Left ventricle myocardium superior (tissue), 1 donor: ENCODE results near the gene DSTN. TPM values are rescaled to one million over a fixed set of nuclear protein-coding genes. Genes with fewer than 3 reads are reported as not detected.

ENCODE experiments used
- ATAC-seq: fragments of 200-7000 bp; cut with Tn5 transposase; one replicate; pipeline ENCODE4 v1.9.1; 2020; ENCODE audit warnings: mild to moderate bottlenecking, moderate library complexity
- DNase-seq: peaks from one replicate; pipeline ENCODE4 v3.0.0-alpha.2; 2020
- intact Hi-C: fragments of 100-400 bp; cut with micrococcal nuclease; formaldehyde crosslinking; loops from one replicate; pipeline ENCODE4 v1.11.0; 2022
- total RNA-seq: library from RNA; stranded (reverse); fragmentation: NEBNext Ultra II Directional; extraction: Animal tissue kit (Norgen Biotek cat#: 25700); gene quantifications from one replicate; pipeline ENCODE4 v1.2.1, GENCODE V29; 2021
- donor health status: DM: no; HTN: yes; CAD: no; lungs with severe emphysema.

The DSTN gene
- total RNA-seq, 1 donor from 2014 or later, result 836 TPM

GRCh38 chr20:17643531-17644188 is 73.8 kb downstream of the DSTN start:
- intact Hi-C loops, result no loop called here
- peak; percentile 34 for DNase-seq
- ATAC-seq, result peak; percentile 39

DNA sequence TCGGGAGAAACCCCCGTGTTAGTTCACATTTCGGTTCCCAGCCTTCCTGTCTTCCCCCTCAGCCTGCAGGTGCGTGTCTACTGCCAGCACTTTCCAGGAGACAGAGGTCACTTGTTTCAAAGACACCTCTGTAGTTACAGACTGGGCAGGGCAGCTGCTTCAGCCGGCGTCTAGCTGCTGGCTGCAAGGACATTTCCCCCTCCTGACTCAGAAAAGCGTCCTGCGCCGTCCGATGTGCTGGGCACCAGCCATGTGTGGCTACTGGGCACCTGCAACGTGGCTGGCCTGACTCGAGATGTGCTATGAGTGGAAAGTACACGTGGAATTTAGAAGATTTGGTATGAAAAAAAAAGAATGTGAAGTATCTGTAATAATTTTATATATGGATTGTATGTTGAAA is 74.6 kb downstream of the DSTN start:
- peak; percentile 63 for DNase-seq
- peak; percentile 53 for ATAC-seq

DNA sequence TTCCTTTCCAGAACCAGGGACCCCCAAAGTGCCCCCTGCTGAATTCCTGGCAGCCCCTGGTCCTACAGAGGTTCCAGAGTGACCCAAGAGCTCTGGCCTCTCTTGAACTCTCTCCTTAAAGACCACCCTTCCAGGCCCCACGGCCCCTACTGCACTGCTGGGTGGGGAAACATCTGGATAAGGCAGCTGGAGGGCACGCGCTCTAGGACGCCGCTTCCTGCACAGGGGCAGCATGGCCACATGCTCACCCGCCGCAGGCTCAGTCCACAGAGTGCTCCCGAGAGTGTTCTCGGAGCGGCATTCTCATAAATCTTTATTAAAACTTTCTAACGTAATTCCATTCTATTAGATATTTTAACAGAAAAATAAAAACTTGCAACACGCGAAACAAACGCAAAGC is 75.1 kb downstream of the DSTN start:
- intact Hi-C loops, result no loop called here
- ATAC-seq, result no peak
- peak; percentile 29 for DNase-seq

More for the DNA sequence above, 74.6 kb downstream of the DSTN start:
- intact Hi-C loops, result no loop called here

GRCh38 chr20:17645546-17646208 is 75.8 kb downstream of the DSTN start:
- no peak for ATAC-seq
- intact Hi-C loops, result no loop called here
- peak; percentile 23 for DNase-seq

DNA sequence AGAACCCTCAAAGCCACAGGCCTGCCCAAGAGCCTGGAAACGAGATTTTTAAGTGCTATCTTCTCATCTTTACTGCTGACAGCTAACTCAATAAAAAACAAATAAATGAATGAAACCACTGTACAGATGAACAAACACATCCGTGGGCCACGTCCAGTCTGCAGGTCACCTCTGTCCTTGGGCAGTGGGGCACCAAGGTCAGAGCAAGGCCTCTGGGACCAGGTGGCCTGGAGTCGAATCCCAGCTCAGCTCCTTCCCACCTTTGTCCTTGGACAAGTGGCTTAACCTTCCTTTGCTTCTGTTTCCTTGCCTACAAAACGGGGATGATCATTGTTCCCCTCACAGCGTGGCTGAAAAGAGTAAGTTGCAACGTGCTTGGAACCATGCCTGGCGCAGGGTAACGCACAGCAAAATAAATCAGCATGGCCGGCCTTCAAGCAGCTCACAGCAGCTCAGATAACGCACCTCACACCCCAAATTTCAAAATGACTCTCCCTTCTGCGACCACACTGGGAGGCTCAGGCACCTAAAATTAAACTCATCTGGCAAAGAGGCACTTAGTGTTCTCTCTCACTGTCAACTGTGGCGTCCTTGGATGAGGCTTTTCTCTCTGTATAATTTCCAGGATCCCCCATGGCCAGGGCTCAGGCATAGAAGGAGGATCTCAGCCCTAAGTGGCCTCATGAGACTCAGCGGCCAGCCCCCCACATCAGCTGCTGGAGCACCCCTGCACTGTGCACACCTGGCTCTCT is 76.5 kb downstream of the DSTN start:
- ATAC-seq (peak; percentile 29), DNase-seq (peak; percentile 21)
- intact Hi-C loops, result no loop called here

GRCh38 chr20:17646961-17647301 is 77.1 kb downstream of the DSTN start:
- intact Hi-C loops, result no loop called here
- no peak for ATAC-seq
- DNase-seq, result no peak

- ATAC-seq (no peak), DNase-seq (no peak)
- intact Hi-C loops, result no loop called here
Measured at GRCh38 chr20:17647391-17648314, 77.8 kb downstream of the DSTN start.

GRCh38 chr20:17648315-17648646 is 78.4 kb downstream of the DSTN start:
- intact Hi-C loops, result no loop called here

DNA sequence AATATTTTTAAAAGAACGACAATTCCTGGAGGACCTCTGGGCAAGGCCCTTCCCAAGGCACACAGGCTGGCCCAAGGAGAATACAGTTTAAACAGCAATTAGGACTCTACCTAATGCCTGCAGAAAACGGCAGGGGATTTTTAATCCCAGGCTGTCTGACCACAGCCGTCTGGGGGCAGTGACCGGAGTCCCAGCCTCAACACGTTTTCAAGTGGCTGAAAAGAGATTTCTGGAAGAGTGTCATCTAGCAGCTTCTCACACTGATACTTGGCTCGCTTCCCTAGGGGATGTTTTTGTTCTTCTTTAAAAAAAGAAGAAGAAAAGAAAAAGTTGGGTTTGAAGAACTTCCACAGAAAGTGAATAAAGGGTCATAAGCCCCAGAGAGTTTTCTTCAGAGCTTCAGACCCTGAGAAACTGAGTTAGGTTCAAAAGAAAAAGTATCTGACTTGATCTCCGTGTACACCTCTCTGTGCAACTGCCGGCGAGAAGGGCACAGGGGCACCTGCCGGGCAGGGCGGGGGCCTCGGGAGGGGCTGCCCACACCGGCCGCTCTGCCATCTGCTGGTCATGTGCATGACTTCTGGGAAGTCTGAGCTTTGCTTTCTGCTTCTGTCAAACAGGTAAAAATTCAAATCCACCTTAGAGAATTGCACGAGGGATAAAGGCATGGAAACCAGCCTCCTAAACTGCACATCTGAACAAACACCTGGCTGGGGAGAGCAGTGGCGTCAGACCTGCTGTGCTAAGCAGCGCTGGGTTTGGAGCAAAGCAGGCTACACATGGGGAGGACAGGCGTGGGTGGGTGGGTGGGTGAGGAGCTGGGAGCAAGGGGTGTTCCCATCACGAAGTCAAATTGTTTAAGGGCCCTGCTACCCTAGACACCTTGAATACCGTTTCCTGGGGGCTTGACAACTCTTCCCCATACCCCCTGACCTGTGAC is 79.2 kb downstream of the DSTN start:
- ATAC-seq, result peak; percentile 58
- peak; percentile 60 for DNase-seq
- intact Hi-C loops, result no loop called here

More at GRCh38 chr20:17648315-17648646, 78.4 kb downstream of the DSTN start:
- peak; percentile 38 for ATAC-seq
- peak; percentile 59 for DNase-seq

- intact Hi-C loops, result no loop called here
- ATAC-seq, result no peak
Measured at GRCh38 chr20:17650301-17651128, 80.6 kb downstream of the DSTN start.

GRCh38 chr20:17651129-17651759 is 81.4 kb downstream of the DSTN start:
- DNase-seq, result peak; percentile 10
- intact Hi-C loops, result no loop called here
- ATAC-seq, result no peak

More at GRCh38 chr20:17650301-17651128, 80.6 kb downstream of the DSTN start:
- DNase-seq, result peak; percentile 29

DNA sequence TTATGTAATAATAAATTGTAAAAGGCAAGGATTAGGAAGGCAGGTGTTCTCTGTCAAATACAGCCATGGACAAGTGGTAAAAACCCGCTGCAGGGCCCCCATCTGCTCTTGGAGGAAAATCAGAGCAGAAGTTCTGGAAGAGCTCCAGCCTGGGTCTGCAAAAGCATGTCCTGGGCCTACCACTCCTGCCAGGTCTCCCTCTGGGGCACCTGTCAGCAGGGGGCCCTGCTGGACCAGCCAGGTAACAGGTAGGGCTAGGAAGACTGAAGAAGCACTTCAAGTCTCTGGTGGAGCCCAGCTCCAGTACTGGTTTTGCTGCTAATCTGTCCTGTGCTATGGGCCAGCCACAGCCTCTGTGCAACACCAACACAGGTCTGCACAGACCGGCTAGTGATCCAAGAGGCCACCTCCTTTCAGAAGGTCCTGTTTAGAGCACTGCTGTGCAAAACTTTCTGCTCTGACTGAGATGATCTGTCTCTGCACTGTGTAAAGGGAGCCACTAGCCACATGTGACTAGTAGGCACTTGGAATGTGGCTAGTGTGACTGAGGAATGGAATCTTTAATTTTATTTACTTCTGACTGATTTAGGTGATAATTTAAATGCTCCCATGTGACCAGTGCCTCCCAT is 82.0 kb downstream of the DSTN start:
- peak; percentile 9 for DNase-seq
- intact Hi-C loops, result no loop called here

DNA sequence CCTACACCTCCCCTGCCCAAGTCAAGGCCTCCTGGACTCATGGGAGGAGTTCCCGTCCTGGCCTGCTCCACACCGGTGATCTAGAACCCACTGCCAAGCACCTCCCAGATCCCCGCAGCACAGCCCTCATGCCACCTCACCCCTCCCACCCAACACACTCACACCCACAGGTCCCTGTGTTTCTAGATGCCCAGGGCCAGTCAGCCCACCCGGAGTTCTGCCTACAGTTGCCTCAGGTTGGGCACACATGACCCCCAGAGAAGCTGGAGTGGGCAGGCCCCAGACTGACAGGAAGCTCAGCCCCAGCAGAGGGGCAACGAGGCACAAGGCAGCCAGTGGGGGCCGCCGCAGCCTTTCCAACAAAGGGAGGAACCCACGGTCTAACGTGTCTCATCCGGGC is 82.5 kb downstream of the DSTN start:
- DNase-seq (no peak), ATAC-seq (no peak)
- intact Hi-C loops, result no loop called here

More for the DNA sequence above, 82.0 kb downstream of the DSTN start:
- no peak for ATAC-seq

DNA sequence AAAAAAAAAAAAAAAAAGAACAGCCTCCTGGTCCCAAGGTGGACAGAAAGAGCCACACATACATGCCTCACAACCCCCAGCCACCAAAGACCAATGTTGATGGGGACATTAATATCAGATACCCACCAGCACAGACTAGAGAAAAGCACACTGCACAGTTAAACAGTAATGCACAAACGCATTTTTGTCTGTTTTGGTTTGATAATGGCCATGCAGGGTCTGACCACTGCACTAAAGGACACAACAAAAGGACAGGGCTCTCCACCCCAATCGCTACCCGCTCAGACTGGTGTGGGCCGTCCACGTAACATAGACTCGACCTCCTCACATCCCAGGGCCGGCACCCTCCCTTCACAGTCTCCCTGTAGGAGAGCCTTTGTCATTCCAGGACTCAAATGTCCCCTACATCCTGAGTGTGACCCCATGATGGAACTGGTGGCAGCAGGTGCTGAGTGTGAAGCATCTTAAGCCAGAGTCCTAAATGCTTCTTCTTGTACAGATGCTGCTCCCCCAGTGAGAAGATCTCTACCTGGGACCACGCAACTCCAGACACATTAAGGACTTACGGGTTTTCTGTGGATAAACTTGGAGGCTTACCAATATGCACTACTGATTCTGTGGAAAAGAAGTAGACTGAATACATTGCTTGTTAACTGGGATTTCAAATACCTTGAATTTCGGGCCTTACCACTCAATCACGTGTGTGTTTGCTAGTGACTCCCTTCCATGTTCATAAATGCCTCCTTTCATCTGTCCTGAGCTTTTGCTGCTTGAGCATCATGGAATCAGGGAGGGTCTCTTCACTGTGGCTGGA is 84.2 kb downstream of the DSTN start:
- DNase-seq, result no peak
- no peak for ATAC-seq
- intact Hi-C loops, result no loop called here

GRCh38 chr20:17654649-17655285 is 84.9 kb downstream of the DSTN start:
- peak; percentile 72 for DNase-seq
- intact Hi-C loops, result no loop called here
- ATAC-seq, result peak; percentile 32
